Measurements from ENCODE around the gene WFDC2.

- TF ChIP-seq EZH2 (IDR thresholded peaks at IDR 0.05; ENCODE audit: low read length, unreplicated experiment), result no peak
- TF ChIP-seq, protein P1, sequence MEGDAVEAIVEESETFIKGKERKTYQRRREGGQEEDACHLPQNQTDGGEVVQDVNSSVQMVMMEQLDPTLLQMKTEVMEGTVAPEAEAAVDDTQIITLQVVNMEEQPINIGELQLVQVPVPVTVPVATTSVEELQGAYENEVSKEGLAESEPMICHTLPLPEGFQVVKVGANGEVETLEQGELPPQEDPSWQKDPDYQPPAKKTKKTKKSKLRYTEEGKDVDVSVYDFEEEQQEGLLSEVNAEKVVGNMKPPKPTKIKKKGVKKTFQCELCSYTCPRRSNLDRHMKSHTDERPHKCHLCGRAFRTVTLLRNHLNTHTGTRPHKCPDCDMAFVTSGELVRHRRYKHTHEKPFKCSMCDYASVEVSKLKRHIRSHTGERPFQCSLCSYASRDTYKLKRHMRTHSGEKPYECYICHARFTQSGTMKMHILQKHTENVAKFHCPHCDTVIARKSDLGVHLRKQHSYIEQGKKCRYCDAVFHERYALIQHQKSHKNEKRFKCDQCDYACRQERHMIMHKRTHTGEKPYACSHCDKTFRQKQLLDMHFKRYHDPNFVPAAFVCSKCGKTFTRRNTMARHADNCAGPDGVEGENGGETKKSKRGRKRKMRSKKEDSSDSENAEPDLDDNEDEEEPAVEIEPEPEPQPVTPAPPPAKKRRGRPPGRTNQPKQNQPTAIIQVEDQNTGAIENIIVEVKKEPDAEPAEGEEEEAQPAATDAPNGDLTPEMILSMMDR (conservative IDR thresholded peaks at IDR 0.05; ENCODE audit: low read depth, low read length), result no peak
Measured at GRCh38 chr20:45432294-45432693, 37.3 kb upstream of the WFDC2 start.
